NCI-H524 (cell line): ENCODE data around the gene RTN4IP1.

Experiments used
- DNase-seq, 2 experiments: peaks; one replicate each; lab custom pipeline; 2025; lab: John Stamatoyannopoulos, UW

The RTN4IP1 gene

GRCh38 chr6:106546691-106547414 lies 82.4 kb downstream of the RTN4IP1 start:
- no peak for DNase-seq

- DNase-seq = no peak
These were observed 83.0 kb downstream of the RTN4IP1 start for GRCh38 chr6:106546261-106546690.

- no peak for DNase-seq
These were observed 88.4 kb downstream of the RTN4IP1 start for GRCh38 chr6:106540907-106541306.

- DNase-seq = no peak
These were observed 88.9 kb downstream of the RTN4IP1 start for GRCh38 chr6:106540432-106540831.

GRCh38 chr6:106539936-106540335 lies 89.4 kb downstream of the RTN4IP1 start:
- DNase-seq = no peak

- no peak for DNase-seq
These were observed 91.2 kb downstream of the RTN4IP1 start for GRCh38 chr6:106538145-106538544.

GRCh38 chr6:106537662-106538061 lies 91.6 kb downstream of the RTN4IP1 start:
- no peak for DNase-seq

GRCh38 chr6:106536851-106537250 lies 92.4 kb downstream of the RTN4IP1 start:
- no peak for DNase-seq

GRCh38 chr6:106536357-106536756 lies 92.9 kb downstream of the RTN4IP1 start:
- no peak for DNase-seq

GRCh38 chr6:106535012-106535411 lies 94.3 kb downstream of the RTN4IP1 start:
- DNase-seq = no peak

- no peak for DNase-seq
These were observed 94.7 kb downstream of the RTN4IP1 start for GRCh38 chr6:106534564-106534982.

- DNase-seq = no peak
These were observed 95.3 kb downstream of the RTN4IP1 start for GRCh38 chr6:106534004-106534403.

GRCh38 chr6:106533054-106533453 lies 96.2 kb downstream of the RTN4IP1 start:
- DNase-seq = no peak

GRCh38 chr6:106530502-106530901 lies 98.8 kb downstream of the RTN4IP1 start:
- DNase-seq = no peak

- DNase-seq = no peak
These were observed 99.3 kb downstream of the RTN4IP1 start for GRCh38 chr6:106530026-106530425.

GRCh38 chr6:106529438-106529837 lies 99.9 kb downstream of the RTN4IP1 start:
- no peak for DNase-seq

GRCh38 chr6:106528521-106528920 lies 100.8 kb downstream of the RTN4IP1 start:
- no peak for DNase-seq

- DNase-seq = no peak
These were observed 101.3 kb downstream of the RTN4IP1 start for GRCh38 chr6:106527979-106528378.

GRCh38 chr6:106527117-106527516 lies 102.2 kb downstream of the RTN4IP1 start:
- no peak for DNase-seq

GRCh38 chr6:106525882-106526275 lies 103.4 kb downstream of the RTN4IP1 start:
- no peak for DNase-seq

GRCh38 chr6:106525107-106525881 lies 104.0 kb downstream of the RTN4IP1 start:
- DNase-seq = no peak

- DNase-seq = no peak
These were observed 106.6 kb downstream of the RTN4IP1 start for GRCh38 chr6:106522562-106523250.
